Posterior cingulate gyrus (tissue), 11 donors: ENCODE measurements around the gene PDCL2.

Experiments
- DNase-seq, 10 donors: peaks; one replicate each; pipeline versions ENCODE4 v3.0.0 to v3.0.0-alpha.2; 2020 to 2021; ENCODE audit warnings: mixed read lengths in 3 of 10
- intact Hi-C: fragments of 100-400 bp; cut with DNase I; formaldehyde crosslinking; loops from one replicate; pipeline ENCODE4 v1.15.1; 2023

Gene PDCL2

GRCh38 chr4:55545151-55545550, 46.9 kb downstream of the PDCL2 start:
- intact Hi-C loops: loop anchor here (1.0 to 10.0 kb wide), 3 partner anchors 110 to 199 kb away; partner anchors contain the start of genes SRD5A3 and TMEM165
- no peak for DNase-seq

GRCh38 chr4:55543858-55544257, 48.2 kb downstream of the PDCL2 start:
- DNase-seq: no peak
- intact Hi-C loops: loop anchor here (10.0 kb wide), 1 partner anchor 109 kb away; no protein-coding TSS in a partner anchor

- no peak for DNase-seq
- intact Hi-C loops: loop anchor here (10.0 kb wide), 1 partner anchor 105 kb away; no protein-coding TSS in a partner anchor
Measured at GRCh38 chr4:55540271-55540670, 51.8 kb downstream of the PDCL2 start.

GRCh38 chr4:55539658-55540057, 52.4 kb downstream of the PDCL2 start:
- no peak for DNase-seq
- intact Hi-C loops: loop anchor here (10.0 kb wide), 1 partner anchor 105 kb away; no protein-coding TSS in a partner anchor

- no peak for DNase-seq
- intact Hi-C loops: no loop called here
Measured at GRCh38 chr4:55538531-55538930, 53.5 kb downstream of the PDCL2 start.

- no peak for DNase-seq
- intact Hi-C loops: no loop called here
Measured at GRCh38 chr4:55534306-55534705, 57.7 kb downstream of the PDCL2 start.

- intact Hi-C loops: no loop called here
- no peak for DNase-seq
Measured at GRCh38 chr4:55530691-55531090, 61.4 kb downstream of the PDCL2 start.

- no peak for DNase-seq
- intact Hi-C loops: no loop called here
Measured at GRCh38 chr4:55530167-55530566, 61.9 kb downstream of the PDCL2 start.

- no peak for DNase-seq
- intact Hi-C loops: no loop called here
Measured at GRCh38 chr4:55528491-55528890, 63.6 kb downstream of the PDCL2 start.

GRCh38 chr4:55524844-55525571, 67.0 kb downstream of the PDCL2 start:
- DNase-seq: no peak
- intact Hi-C loops: no loop called here

- intact Hi-C loops: no loop called here
- no peak for DNase-seq
Measured at GRCh38 chr4:55518442-55518841, 73.6 kb downstream of the PDCL2 start.

- intact Hi-C loops: no loop called here
- DNase-seq: no peak
Measured at GRCh38 chr4:55517526-55518229, 74.4 kb downstream of the PDCL2 start.

- DNase-seq: no peak
- intact Hi-C loops: no loop called here
Measured at GRCh38 chr4:55512922-55513571, 79.0 kb downstream of the PDCL2 start.

GRCh38 chr4:55512077-55512476, 80.0 kb downstream of the PDCL2 start:
- no peak for DNase-seq
- intact Hi-C loops: no loop called here

GRCh38 chr4:55510685-55511084, 81.4 kb downstream of the PDCL2 start:
- DNase-seq: no peak
- intact Hi-C loops: no loop called here

GRCh38 chr4:55509266-55509665, 82.8 kb downstream of the PDCL2 start:
- no peak for DNase-seq
- intact Hi-C loops: no loop called here

GRCh38 chr4:55507612-55508011, 84.4 kb downstream of the PDCL2 start:
- DNase-seq: no peak
- intact Hi-C loops: no loop called here
